ENCODE measurements around the gene GLE1.
"Not testable (repeated sequence)": the region's sequence is repeated elsewhere in the genome, so short reads cannot be mapped to it uniquely, and the experiment has no call there.

GLE1 gene

GRCh38 chr9:128552153-128552743 lies 47.7 kb downstream of the GLE1 start, which contains the start of gene SPTAN1:
Gene SPTAN1 (plus strand): TSS chr9:128552587. CDS start chr9:128566741, 14,154 bp downstream.
- peak; percentile 93 for DNase-seq (ENCODE audit: low spot score)

GRCh38 chr9:128552744-128553440 lies 48.4 kb downstream of the GLE1 start:
- DNase-seq (ENCODE audit: low spot score): peak; percentile 81

GRCh38 chr9:128553728-128554127 lies 49.2 kb downstream of the GLE1 start:
- DNase-seq (ENCODE audit: low spot score): no peak

GRCh38 chr9:128554155-128554862 lies 49.8 kb downstream of the GLE1 start:
- DNase-seq (ENCODE audit: low spot score): peak; percentile 66

GRCh38 chr9:128555180-128555721 lies 50.7 kb downstream of the GLE1 start:
- DNase-seq (ENCODE audit: low spot score): no peak

- DNase-seq (ENCODE audit: low spot score): no peak
Measured at GRCh38 chr9:128556276-128556675, 51.8 kb downstream of the GLE1 start.

GRCh38 chr9:128556926-128557634 lies 52.6 kb downstream of the GLE1 start:
- no peak for DNase-seq (ENCODE audit: low spot score)

GRCh38 chr9:128558431-128559310 lies 54.2 kb downstream of the GLE1 start:
- DNase-seq (ENCODE audit: low spot score): peak; percentile 70

GRCh38 chr9:128565578-128565977 lies 61.1 kb downstream of the GLE1 start:
- DNase-seq (ENCODE audit: low spot score): no peak

- no peak for DNase-seq (ENCODE audit: low spot score)
Measured at GRCh38 chr9:128568470-128569078, 64.1 kb downstream of the GLE1 start.

GRCh38 chr9:128575469-128575868 lies 71.0 kb downstream of the GLE1 start:
- no peak for DNase-seq (ENCODE audit: low spot score)

- DNase-seq (ENCODE audit: low spot score): no peak
Measured at GRCh38 chr9:128575916-128576315, 71.4 kb downstream of the GLE1 start.

- DNase-seq (ENCODE audit: low spot score): no peak
Measured at GRCh38 chr9:128577206-128577605, 72.7 kb downstream of the GLE1 start.

GRCh38 chr9:128579194-128579593 lies 74.7 kb downstream of the GLE1 start:
- no peak for DNase-seq (ENCODE audit: low spot score)

GRCh38 chr9:128580731-128581130 lies 76.2 kb downstream of the GLE1 start:
- DNase-seq (ENCODE audit: low spot score): no peak

- DNase-seq (ENCODE audit: low spot score): not testable (repeated sequence)
Measured at GRCh38 chr9:128585155-128585554, 80.6 kb downstream of the GLE1 start.

GRCh38 chr9:128586934-128587333 lies 82.4 kb downstream of the GLE1 start:
- DNase-seq (ENCODE audit: low spot score): not testable (repeated sequence)

- DNase-seq (ENCODE audit: low spot score): no peak
Measured at GRCh38 chr9:128587453-128587852, 82.9 kb downstream of the GLE1 start.

GRCh38 chr9:128588581-128589233 lies 84.2 kb downstream of the GLE1 start:
- DNase-seq (ENCODE audit: low spot score): no peak
